ENCODE results near the gene MIS12. TPM values are rescaled to one million over a fixed set of nuclear protein-coding genes. Genes with fewer than 3 reads are reported as not detected.

The MIS12 gene
- total and polyA plus RNA-seq, 8 donors, result 4.9 to 12.0 (median 8.5) TPM

DNA sequence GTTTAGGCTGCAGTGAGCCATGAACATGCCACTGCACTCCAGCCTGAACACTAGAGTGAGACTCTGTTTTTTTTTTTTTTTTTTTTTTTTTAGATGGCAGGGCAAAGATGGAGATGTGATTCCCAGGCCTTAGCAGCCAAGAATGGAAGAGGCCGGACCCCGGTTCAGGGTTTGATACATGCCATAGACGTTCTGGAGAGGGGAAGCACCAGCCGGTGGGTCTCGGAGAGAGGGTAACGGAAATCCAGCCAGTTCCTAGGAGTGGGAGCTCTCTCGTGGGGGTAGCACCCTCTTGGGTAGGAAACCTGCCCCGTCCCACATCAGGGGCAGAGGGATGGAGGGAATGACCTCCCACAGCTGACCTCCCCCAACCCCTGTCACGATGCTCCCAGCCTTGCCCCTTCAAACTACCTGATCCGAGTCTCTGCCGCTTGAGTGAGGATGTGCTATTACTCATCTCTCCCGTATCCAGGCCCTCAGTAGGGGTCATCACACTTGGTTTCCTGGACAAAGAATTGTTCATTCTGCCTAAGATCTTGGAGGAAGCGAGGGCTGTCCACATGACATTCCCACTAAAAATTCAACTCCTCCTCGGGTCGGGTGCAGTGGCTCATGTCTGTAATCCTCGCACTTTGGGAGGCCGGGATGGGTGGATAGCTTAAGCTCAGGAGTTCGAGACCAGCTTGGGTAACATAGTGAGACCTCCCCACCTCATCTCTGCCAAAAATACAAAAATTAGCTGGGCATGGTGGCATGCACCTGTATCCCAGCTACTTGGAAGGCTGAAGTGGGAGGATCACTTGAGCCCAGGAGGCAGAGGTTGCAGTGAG is 47.3 kb downstream of the MIS12 start:
- Histone ChIP-seq H3K4me3 (no peak overlapping the region), H3K27me3 (no peaks in the 10 kb centered on the region), H3K4me1 (no peaks in the 10 kb centered on the region), H3K27ac (no peak overlapping the region), H3K36me3 (no peaks in the 10 kb centered on the region), H3K9me3 (no peaks in the 10 kb centered on the region)
- intact Hi-C loops (cut with DNase I), result no loop called here
- TF ChIP-seq, protein P1, sequence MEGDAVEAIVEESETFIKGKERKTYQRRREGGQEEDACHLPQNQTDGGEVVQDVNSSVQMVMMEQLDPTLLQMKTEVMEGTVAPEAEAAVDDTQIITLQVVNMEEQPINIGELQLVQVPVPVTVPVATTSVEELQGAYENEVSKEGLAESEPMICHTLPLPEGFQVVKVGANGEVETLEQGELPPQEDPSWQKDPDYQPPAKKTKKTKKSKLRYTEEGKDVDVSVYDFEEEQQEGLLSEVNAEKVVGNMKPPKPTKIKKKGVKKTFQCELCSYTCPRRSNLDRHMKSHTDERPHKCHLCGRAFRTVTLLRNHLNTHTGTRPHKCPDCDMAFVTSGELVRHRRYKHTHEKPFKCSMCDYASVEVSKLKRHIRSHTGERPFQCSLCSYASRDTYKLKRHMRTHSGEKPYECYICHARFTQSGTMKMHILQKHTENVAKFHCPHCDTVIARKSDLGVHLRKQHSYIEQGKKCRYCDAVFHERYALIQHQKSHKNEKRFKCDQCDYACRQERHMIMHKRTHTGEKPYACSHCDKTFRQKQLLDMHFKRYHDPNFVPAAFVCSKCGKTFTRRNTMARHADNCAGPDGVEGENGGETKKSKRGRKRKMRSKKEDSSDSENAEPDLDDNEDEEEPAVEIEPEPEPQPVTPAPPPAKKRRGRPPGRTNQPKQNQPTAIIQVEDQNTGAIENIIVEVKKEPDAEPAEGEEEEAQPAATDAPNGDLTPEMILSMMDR (IDR thresholded peaks at IDR 0.05), result no peak
- DNase-seq (no peak), ATAC-seq (no peak), FAIRE-seq (no peak)
- 65 to 75% methylated on average over 18 of the region's 18 CpGs for WGBS, 2 donors

DNA sequence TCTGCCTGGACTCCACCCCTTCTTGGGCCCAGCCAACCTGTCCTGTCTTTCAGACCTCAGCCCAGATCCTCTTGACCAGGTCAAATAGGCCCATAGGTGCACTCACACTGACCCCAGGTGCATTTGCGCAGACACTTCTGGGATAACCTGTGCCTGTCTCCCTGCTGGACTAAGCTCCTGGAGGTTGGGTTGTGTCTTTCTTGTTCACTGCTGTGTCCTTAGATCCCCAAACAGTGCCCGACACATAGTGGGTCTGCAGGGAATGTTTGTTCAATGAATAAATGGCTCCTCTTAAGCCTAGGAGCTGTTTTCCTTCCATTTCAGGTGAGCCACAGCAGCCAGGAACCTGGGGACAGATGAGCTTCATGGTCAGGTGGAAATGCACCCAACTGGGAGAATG is 49.1 kb downstream of the MIS12 start:
- Histone ChIP-seq H3K36me3 (no peaks in the 10 kb centered on the region), H3K9me3 (no peaks in the 10 kb centered on the region), H3K27ac (no peak overlapping the region), H3K4me1 (no peaks in the 10 kb centered on the region), H3K27me3 (no peaks in the 10 kb centered on the region), H3K4me3 (no peak overlapping the region)
- TF ChIP-seq, protein P1 (IDR thresholded peaks at IDR 0.05), result no peak
- intact Hi-C loops (cut with DNase I), result no loop called here
- 63 to 69% methylated on average over 2 of the region's 2 CpGs for WGBS, 2 donors
- DNase-seq, result no peak
- no peak for ATAC-seq
- no peak for FAIRE-seq

DNA sequence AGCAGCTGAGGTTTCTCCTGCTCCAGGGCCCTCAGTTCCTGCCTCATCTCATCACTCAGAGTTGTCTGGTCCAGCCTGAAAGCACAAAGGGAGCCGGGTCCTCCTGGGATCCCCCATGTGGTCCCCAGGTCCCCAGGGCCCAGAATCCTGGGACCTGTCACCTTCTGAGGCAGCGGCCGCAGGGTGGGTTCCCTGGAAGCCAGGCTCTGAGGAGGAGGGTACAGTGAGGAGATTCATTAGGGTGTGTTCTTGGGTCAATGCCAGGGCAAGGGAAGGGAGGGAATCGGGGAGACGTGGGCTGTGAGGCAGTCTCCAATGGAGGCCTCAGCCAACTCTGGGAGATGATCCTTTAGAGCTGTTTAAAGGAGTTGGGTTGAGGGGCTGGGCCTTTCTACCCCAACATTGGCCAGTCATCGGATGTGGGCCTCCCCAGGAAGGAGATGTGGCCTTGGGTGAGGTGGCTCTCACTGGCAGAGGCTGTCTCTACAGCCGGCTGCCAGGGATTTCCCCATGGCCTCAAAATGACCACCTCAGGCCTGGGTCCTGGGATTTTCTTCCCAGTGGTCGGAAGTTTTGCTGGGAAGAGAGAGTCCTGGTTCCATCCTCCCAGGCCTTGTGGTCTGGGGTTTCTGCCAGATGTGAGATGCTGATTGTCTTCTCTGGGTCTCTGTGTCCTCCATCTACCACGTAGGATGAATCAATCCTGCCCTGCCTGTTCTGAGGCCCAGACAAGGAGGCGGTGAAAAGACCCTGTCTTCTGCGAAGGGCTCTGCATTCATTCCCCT is 50.7 kb downstream of the MIS12 start:
- Histone ChIP-seq H3K36me3 (no peaks in the 10 kb centered on the region), H3K4me1 (no peaks in the 10 kb centered on the region), H3K27me3 (no peaks in the 10 kb centered on the region), H3K9me3 (no peaks in the 10 kb centered on the region), H3K27ac (no peak overlapping the region), H3K4me3 (no peak overlapping the region)
- WGBS, 2 donors, result 67 to 77% methylated on average over 11 of the region's 11 CpGs
- FAIRE-seq (no peak), DNase-seq (no peak), ATAC-seq (peak in 1 of 4 donors; percentile 38)
- TF ChIP-seq, protein P1 (IDR thresholded peaks at IDR 0.05), result no peak
- intact Hi-C loops (cut with DNase I), result no loop called here

DNA sequence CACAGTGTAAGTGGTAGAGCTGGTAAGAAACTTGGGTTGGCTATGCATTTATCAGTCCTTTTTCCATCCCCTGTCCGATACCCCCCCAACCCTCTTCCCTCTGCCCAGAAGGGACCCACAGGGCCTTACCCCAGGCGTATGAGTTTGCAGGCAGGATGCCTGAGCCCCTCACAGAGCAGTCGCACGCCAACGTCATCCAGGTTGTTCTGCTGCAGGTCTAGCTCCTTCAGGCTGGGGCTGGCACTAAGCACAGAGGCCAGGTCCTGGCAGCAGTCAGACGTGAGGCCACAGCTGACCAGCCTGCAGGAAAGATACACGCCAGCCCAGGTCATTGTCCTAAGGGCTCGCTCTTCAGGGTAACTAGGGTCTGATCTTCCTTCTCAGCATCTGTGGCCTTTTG is 52.9 kb downstream of the MIS12 start:
- H3K4me1 ChIP-seq, result no peaks in the 10 kb centered on the region
- no peak for FAIRE-seq
- H3K27ac ChIP-seq, result no peak overlapping the region
- no peaks in the 10 kb centered on the region for H3K9me3 ChIP-seq
- WGBS, 2 donors, result 76 to 85% methylated on average over 8 of the region's 8 CpGs
- no peaks in the 10 kb centered on the region for H3K36me3 ChIP-seq
- TF ChIP-seq, protein P1 (IDR thresholded peaks at IDR 0.05), result no peak
- no peak overlapping the region for H3K4me3 ChIP-seq
- no peaks in the 10 kb centered on the region for H3K27me3 ChIP-seq
- no peak for ATAC-seq
- intact Hi-C loops (cut with DNase I), result no loop called here
- DNase-seq, result no peak
